GM21619 (cell line): ENCODE measurements around the gene SPTBN4.
"Not testable (repeated sequence)": the region's sequence is repeated elsewhere in the genome, so short reads cannot be mapped to it uniquely, and the experiment has no call there.

Experiments used
- ATAC-seq: cut with Tn5 transposase; IDR thresholded peaks from one replicate; pipeline ENCODE4 v1.9.1; 2021; ENCODE audit not compliant: unreplicated experiment

Gene SPTBN4

DNA sequence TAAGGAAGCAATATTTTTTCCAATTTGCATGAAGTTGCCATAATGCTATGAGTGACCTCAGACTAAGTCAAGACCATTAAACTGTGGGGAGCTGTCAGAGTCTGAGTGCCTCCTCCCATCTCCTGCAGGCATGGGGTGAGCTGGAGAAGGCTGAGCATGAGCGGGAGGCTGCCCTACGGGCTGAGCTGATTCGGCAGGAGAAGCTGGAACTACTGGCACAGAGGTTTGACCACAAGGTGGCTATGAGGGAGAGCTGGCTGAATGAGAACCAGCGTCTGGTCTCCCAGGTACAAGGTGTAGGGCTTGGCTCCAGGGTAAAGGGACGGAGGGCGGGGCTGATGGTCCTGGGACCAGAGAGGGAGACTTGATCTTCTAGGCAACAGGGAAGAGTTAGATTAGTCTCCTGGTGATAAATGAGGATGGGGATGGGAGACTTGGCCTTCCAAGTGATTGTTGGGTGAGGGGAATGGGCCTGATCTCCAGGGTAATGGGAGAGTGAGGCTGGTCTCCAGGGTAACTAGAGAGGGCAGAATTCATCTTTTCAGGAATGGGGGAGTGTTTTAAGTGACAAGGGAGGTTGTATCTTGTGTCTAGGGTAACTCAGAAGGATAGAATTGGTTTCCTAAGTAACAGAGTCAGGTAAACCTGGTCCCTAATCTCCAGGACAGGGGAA is 36.0 kb downstream of the SPTBN4 start:
- ATAC-seq: no peak

- ATAC-seq: no peak
Observed at GRCh38 chr19:40503320-40503695, 36.5 kb downstream of the SPTBN4 start.

DNA sequence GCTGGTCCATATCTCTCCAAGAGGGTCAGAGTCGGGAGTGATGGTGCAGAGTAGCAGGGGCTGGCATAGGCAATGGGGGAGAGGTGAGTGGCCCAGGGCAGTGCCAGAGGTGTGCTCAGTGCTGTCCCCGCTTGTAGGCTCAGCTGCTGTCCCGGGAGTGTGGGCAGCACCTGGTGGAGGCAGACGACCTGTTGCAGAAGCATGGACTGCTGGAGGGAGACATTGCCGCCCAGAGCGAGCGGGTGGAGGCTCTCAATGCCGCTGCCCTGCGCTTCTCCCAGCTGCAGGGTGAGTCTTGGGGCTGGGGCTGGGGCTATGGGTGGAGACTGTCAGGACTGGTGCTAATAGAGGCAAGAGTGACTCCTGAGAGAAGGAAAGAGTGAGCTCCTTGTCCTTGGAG is 39.3 kb downstream of the SPTBN4 start:
- no peak for ATAC-seq

DNA sequence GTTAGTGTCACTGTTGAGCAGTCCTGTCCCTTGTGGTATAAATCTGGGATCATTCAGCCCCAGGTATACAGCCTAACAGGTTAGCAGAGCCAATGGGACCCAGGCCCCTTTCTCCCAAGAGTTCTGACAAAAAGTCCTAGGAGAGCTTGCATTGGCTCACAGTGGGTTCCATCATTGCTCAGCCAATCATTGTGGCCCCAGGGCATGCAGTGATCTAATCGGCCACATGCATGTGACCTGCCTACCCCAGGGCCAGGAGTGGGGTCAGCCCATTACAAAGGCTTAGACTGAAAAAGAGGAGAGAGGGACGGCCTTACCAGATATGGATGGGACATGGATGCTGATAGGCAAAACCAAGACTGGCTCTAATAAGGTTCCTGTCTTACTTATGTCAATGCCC is 41.1 kb downstream of the SPTBN4 start:
- no peak for ATAC-seq

GRCh38 chr19:40508739-40509260 is 42.0 kb downstream of the SPTBN4 start:
- no peak for ATAC-seq

- no peak for ATAC-seq
Observed at GRCh38 chr19:40510526-40511115, 43.8 kb downstream of the SPTBN4 start.

DNA sequence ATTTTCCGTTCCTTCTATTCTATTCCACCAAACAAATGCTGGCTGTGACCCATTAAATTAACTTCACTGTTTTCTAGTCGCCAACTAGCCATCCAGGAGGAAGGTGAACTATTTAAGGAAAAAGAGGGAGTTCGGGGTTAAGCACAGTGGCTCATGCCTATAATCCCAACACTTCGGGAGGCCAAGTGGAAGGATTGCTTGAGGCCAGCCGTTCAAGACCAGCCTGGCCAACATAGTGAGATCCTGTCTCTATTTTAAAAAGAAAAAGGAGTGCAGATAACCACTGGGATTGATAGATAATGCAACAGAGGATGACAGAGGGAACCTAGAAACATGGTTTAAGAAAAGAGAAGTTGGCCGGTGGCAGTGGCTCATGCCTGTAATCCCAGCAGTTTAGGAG is 44.7 kb downstream of the SPTBN4 start:
- ATAC-seq: no peak

- ATAC-seq: no peak
Observed at GRCh38 chr19:40512110-40512472, 45.3 kb downstream of the SPTBN4 start.

DNA sequence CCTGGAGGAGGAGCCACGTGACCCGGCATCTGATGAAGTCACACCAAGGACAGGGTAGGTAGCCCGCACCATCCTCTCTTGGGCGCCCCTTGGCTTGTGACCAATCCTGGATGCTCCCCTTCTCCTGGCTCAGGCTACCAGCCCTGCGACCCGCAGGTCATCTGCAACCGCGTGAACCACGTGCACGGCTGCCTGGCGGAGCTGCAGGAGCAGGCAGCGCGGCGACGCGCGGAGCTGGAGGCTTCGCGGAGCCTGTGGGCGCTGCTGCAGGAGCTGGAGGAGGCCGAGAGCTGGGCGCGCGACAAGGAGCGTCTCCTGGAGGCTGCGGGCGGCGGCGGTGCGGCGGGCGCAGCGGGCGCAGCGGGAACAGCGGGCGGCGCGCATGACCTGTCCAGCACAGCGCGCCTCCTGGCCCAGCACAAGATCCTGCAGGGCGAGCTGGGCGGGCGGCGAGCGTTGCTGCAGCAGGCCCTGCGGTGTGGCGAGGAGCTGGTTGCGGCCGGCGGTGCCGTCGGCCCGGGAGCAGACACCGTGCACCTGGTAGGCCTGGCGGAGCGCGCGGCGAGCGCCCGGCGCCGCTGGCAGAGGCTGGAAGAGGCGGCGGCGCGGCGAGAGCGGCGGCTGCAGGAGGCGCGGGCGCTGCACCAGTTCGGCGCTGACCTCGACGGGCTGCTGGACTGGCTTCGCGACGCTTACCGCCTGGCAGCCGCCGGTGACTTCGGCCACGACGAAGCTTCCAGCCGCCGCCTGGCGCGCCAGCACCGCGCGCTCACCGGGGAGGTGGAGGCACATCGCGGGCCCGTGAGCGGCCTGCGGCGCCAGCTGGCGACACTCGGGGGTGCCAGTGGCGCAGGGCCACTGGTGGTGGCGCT is 45.9 kb downstream of the SPTBN4 start:
- ATAC-seq: no peak

DNA sequence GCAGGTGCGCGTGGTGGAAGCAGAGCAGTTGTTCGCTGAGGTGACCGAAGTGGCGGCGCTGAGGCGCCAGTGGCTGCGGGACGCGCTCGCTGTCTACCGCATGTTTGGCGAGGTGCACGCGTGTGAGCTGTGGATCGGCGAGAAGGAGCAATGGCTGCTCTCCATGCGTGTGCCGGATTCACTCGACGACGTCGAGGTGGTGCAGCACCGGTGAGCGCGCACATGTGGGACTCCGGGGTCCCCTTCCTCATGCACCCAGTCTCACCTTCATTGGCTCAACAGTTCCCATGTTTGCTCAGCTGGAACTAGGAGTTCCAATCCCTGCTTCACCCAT is 46.5 kb downstream of the SPTBN4 start:
- ATAC-seq: no peak

DNA sequence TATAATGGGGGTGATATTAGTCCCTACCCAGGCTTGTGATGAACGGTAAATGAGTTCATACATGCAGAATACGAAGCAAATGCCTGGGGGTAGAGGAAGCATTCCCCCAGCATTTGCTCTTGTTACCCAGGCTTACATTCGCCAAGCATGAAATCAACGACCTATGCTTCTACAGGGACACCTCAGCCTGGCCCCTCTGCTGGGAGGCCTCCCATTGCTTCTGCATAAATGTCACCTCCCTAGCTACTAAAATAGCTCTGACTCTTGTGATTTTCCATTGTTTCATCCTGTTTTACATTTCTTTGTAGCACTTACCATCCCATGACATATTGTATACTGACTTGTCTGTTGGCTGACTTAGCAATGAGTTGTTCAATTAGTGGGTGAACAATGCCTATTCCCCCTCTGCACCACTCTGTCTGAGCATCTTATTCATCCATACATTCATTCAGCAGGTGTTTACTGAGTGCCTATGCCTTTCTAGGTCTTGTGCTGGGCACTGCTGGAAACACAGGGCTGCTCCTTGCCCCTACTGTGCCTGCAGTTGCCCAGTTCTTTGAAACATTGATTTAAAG is 47.0 kb downstream of the SPTBN4 start:
- ATAC-seq: no peak

- no peak for ATAC-seq
Observed at GRCh38 chr19:40517248-40517647, 50.4 kb downstream of the SPTBN4 start.

- no peak for ATAC-seq
Observed at GRCh38 chr19:40519352-40520322, 52.8 kb downstream of the SPTBN4 start.

DNA sequence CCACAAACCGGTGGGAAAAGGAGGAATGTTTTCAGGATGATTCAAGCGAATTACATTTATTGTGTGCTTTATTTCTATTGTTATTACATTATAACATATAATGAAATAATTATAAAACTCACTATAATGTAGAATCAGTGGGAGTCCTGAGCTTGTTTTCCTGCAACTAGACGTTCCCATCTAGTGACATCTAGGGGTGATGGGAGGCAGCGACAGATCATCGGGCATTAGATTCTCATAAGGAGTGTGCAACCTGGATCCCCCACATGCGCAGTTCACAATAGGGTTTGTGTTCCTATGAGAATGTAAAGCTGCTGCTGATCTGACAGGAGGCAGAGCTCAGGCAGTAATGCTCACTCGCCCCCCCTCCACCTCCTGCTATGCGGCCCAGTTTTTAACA is 54.5 kb downstream of the SPTBN4 start:
- no peak for ATAC-seq

DNA sequence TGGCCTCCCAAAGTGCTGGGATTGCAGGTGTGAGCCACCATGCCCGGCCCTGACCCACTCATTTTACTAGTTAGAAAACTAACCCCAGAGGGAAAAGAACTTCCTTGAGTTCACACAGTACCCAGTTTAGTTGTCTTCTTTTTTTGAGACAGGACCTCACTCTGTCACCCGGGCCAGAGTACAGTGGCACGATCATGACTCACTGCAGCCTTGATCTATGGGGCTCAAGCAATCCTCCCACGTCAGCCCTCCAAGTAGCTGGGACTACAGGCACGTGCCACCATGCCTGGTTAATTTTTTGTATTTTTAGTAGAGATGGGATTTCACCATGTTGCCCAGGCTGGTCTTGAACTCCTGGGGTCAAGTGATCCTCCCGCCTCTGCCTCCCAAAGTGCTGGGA is 55.1 kb downstream of the SPTBN4 start:
- ATAC-seq: not testable (repeated sequence)

DNA sequence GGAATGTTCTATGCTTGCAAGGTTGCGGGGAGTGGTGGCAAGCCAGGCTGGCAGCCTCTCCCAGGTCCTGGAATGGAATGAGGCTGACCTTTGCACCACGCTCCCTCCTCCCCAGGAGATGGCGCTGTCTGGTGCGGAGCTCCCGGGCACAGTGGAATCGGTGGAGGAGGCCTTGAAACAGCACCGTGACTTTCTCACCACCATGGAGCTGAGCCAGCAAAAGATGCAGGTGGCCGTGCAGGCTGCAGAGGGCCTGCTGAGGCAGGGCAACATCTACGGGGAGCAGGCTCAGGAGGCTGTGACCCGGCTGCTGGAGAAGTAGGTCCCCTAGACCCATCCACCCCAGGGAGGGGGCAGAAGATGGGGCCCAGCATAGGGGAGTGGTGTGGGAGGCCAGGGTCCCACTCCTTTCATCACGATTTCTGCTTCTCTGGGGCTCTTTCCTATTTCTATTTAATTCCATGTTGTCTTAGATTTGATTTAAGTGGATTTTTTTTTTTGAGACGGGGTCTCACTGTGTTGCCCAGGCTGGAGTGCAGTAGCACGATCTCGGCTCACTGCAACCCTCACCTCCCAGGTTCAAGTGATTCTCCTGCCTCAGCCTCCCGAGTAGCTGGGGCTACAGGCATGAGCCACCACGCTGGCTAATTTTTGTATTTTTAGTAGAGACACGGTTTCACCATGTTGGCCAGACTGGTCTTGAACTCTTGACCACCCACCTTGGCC is 56.7 kb downstream of the SPTBN4 start:
- no peak for ATAC-seq

DNA sequence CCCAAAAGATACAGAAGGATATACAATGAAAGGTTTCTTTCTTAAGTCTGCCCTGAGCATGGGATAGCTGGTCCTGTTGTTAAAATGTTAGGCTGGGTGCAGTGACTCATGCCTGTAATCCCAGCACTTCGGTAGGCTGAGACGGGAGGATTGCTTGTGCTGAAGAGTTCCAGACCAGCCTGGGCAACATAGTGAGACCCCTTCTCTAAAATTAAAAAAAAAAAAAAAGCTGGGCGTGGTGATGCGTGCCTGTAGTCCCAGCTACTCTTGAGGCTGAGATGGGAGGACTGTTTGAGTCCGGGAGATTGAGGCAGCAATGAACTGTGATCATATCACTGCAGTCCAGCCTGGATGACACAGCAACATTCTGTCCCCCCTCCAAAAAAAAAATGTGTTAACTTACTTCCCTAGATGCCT is 57.3 kb downstream of the SPTBN4 start:
- no peak for ATAC-seq

GRCh38 chr19:40524655-40525054 is 57.9 kb downstream of the SPTBN4 start:
- ATAC-seq: no peak

GRCh38 chr19:40525234-40526051 is 58.6 kb downstream of the SPTBN4 start:
- ATAC-seq: no peak
